ENCODE results near the gene NUP155.
A peak's percentile ranks its signal among the peaks of the same experiment; 100 is the strongest.

Gene NUP155

DNA sequence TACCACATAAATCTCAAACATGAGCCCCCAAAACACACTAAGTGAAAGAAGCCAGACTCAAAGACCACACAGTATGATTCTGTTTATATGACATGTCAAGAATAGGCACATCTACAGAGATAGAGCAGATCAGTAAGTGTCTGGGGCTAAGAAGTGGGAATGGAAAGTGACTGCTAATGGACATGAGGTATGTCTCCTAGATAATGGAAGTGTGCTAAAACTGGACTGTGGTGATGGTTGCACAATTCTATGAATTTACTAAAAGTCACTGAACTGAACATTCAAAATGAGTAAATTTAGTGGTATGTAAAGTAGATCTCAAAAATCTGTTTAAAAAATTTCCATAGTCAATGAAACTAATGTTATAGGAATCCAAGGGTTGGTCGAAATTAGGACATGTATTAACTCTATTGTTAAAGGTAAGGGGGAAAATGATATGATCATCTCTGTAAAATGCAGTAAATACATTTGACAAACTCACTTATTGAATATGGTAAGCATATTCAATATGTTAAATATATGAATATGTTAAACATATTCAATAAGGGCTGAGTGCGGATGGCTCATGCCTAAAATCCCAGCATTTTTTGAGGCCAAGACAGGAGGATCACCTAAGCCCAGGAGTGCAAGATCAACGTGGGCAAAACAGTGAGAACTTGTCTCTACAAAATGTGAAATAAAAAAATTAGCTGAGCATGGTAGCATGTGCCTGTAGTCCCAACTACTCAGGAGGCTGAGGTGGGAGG is 51.7 kb downstream of the NUP155 start:
- H2AK5ac ChIP-seq (ENCODE audit: low read length): no peak overlapping the region
- peaks cover 39 to 40% of the 10 kb centered on the region in 2 experiments for H3K36me3 ChIP-seq (ENCODE audit: control insufficient read depth in 1 of 2, insufficient read depth in 2 of 2, low read length in 2 of 2)
- H3K4ac ChIP-seq (ENCODE audit: low read depth, low read length): no peak overlapping the region
- H3K9me3 ChIP-seq (ENCODE audit: insufficient read depth, low read depth, low read length): no peaks in the 10 kb centered on the region
- no peaks in the 10 kb centered on the region for H3K4me1 ChIP-seq (ENCODE audit: control insufficient read depth in 1 of 2, insufficient read depth in 2 of 2, low read length in 2 of 2)
- H3K79me1 ChIP-seq (ENCODE audit: low read length): no peaks in the 10 kb centered on the region
- H3K79me2 ChIP-seq (ENCODE audit: control insufficient read depth, insufficient read depth, low read length, poor library complexity): no peaks in the 10 kb centered on the region
- no peaks in the 10 kb centered on the region for H3K27me3 ChIP-seq (ENCODE audit: insufficient read depth, low read length)
- H2AFZ ChIP-seq (ENCODE audit: insufficient read depth, low read length, poor library complexity): no peak overlapping the region
- no peak overlapping the region for H3K4me2 ChIP-seq (ENCODE audit: low read length)
- H3K4me3 ChIP-seq (ENCODE audit: low read depth, low read length): no peak overlapping the region
- H4K8ac ChIP-seq (ENCODE audit: low read depth, low read length): no peak overlapping the region
- no peak overlapping the region for H3K14ac ChIP-seq (ENCODE audit: low read length)
- WGBS (ENCODE audit: extremely low coverage, insufficient coverage, insufficient read length): no CpG with 5 or more reads among the region's 3 CpGs
- no peak overlapping the region for H2BK120ac ChIP-seq (ENCODE audit: insufficient read depth, low read length, poor library complexity)
- H4K91ac ChIP-seq (ENCODE audit: low read depth, low read length): no peak overlapping the region
- no peak for DNase-seq
- no peak overlapping the region for H3K27ac ChIP-seq (ENCODE audit: low read depth, low read length)
- H3K23ac ChIP-seq (ENCODE audit: low read length): no peak overlapping the region
- no peak overlapping the region for H2BK5ac ChIP-seq (ENCODE audit: low read depth, low read length, poor library complexity)
- no peak overlapping the region for H2BK12ac ChIP-seq (ENCODE audit: low read length)
- H3K9ac ChIP-seq (ENCODE audit: low read length): no peak overlapping the region
- H3K18ac ChIP-seq (ENCODE audit: low read length): no peak overlapping the region
- no peak overlapping the region for H4K12ac ChIP-seq (ENCODE audit: low read depth, low read length)

DNA sequence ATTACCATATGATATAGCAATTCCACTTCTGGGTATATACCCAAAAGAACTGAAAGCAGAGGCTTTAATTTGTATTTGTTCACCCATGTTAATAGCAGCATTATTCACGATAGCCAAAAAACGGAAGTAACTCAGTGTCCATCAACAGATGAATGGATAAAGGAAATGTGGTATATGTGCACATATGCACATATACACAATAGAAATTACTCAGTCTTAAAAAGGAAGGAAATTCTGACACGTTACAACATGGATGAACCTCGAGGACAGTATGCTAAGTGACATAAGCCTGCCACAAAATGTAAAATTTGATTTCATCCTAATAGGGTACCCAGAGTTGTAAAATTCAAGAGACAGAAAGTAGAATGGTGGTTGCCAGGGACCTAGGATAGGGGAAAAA is 54.9 kb downstream of the NUP155 start:
- no CpG with 5 or more reads among the region's 4 CpGs for WGBS (ENCODE audit: extremely low coverage, insufficient coverage, insufficient read length)

DNA sequence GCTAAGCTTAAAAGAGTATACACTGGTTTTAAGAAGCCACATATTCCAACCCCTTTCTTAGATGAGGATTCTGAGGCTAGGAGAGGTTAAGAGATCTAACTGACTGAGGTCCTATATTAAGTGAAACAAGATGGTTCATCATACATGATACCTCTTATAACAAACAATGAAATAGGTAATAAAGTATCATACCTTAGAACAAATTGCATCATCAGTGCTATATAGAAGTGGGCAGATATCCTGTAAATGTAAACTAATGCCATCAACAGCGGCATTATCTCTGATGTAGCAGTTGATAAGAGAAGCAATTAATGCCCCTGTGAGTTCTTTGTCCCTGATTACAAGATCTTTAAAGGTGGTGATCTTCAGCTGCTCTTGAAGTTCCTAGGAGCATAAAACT is 60.5 kb downstream of the NUP155 start:
- H3K14ac ChIP-seq (ENCODE audit: low read length): no peak overlapping the region
- no peak for DNase-seq
- WGBS (ENCODE audit: extremely low coverage, insufficient coverage, insufficient read length): no CpG with 5 or more reads among the region's 1 CpG
- H2BK12ac ChIP-seq (ENCODE audit: low read length): no peak overlapping the region
- H3K4me3 ChIP-seq (ENCODE audit: low read depth, low read length): no peak overlapping the region
- H3K79me2 ChIP-seq (ENCODE audit: control insufficient read depth, insufficient read depth, low read length, poor library complexity): no peaks in the 10 kb centered on the region
- no peak overlapping the region for H4K8ac ChIP-seq (ENCODE audit: low read depth, low read length)
- no peak overlapping the region for H2BK5ac ChIP-seq (ENCODE audit: low read depth, low read length, poor library complexity)
- H3K4me1 ChIP-seq (ENCODE audit: control insufficient read depth in 1 of 2, insufficient read depth in 2 of 2, low read length in 2 of 2): no peaks in the 10 kb centered on the region
- no peak overlapping the region for H2AK5ac ChIP-seq (ENCODE audit: low read length)
- H3K4ac ChIP-seq (ENCODE audit: low read depth, low read length): no peak overlapping the region
- no peak overlapping the region for H4K91ac ChIP-seq (ENCODE audit: low read depth, low read length)
- no peak overlapping the region for H2BK120ac ChIP-seq (ENCODE audit: insufficient read depth, low read length, poor library complexity)
- no peak overlapping the region for H3K23ac ChIP-seq (ENCODE audit: low read length)
- H3K9ac ChIP-seq (ENCODE audit: low read length): no peak overlapping the region
- H3K27me3 ChIP-seq (ENCODE audit: insufficient read depth, low read length): no peaks in the 10 kb centered on the region
- no peak overlapping the region for H4K12ac ChIP-seq (ENCODE audit: low read depth, low read length)
- H3K79me1 ChIP-seq (ENCODE audit: low read length): no peaks in the 10 kb centered on the region
- no peak overlapping the region for H3K4me2 ChIP-seq (ENCODE audit: low read length)
- H3K9me3 ChIP-seq (ENCODE audit: insufficient read depth, low read depth, low read length): no peaks in the 10 kb centered on the region
- H3K36me3 ChIP-seq (ENCODE audit: control insufficient read depth in 1 of 2, insufficient read depth in 2 of 2, low read length in 2 of 2): peaks cover 31 to 39% of the 10 kb centered on the region in 2 experiments
- H3K18ac ChIP-seq (ENCODE audit: low read length): no peak overlapping the region
- H2AFZ ChIP-seq (ENCODE audit: insufficient read depth, low read length, poor library complexity): no peak overlapping the region
- H3K27ac ChIP-seq (ENCODE audit: low read depth, low read length): no peak overlapping the region

More for the DNA sequence above, 54.9 kb downstream of the NUP155 start:
- Histone ChIP-seq H4K91ac (ENCODE audit: low read depth, low read length) (no peak overlapping the region), H3K4me3 (ENCODE audit: low read depth, low read length) (no peak overlapping the region), H2BK120ac (ENCODE audit: insufficient read depth, low read length, poor library complexity) (no peak overlapping the region), H2AK5ac (ENCODE audit: low read length) (no peak overlapping the region), H3K27me3 (ENCODE audit: insufficient read depth, low read length) (no peaks in the 10 kb centered on the region), H2BK12ac (ENCODE audit: low read length) (no peak overlapping the region), H3K4me2 (ENCODE audit: low read length) (no peak overlapping the region), H3K79me2 (ENCODE audit: control insufficient read depth, insufficient read depth, low read length, poor library complexity) (no peaks in the 10 kb centered on the region), H4K12ac (ENCODE audit: low read depth, low read length) (no peak overlapping the region), H3K18ac (ENCODE audit: low read length) (no peak overlapping the region), H3K9ac (ENCODE audit: low read length) (no peak overlapping the region), H3K36me3 (ENCODE audit: control insufficient read depth in 1 of 2, insufficient read depth in 2 of 2, low read length in 2 of 2) (peaks cover 36 to 39% of the 10 kb centered on the region in 2 experiments), H4K8ac (ENCODE audit: low read depth, low read length) (no peak overlapping the region), H3K79me1 (ENCODE audit: low read length) (no peaks in the 10 kb centered on the region), H3K14ac (ENCODE audit: low read length) (no peak overlapping the region), H2BK5ac (ENCODE audit: low read depth, low read length, poor library complexity) (no peak overlapping the region), H3K27ac (ENCODE audit: low read depth, low read length) (no peak overlapping the region), H3K4ac (ENCODE audit: low read depth, low read length) (no peak overlapping the region), H3K23ac (ENCODE audit: low read length) (no peak overlapping the region), H3K9me3 (ENCODE audit: insufficient read depth, low read depth, low read length) (no peaks in the 10 kb centered on the region), H3K4me1 (ENCODE audit: control insufficient read depth in 1 of 2, insufficient read depth in 2 of 2, low read length in 2 of 2) (no peaks in the 10 kb centered on the region), H2AFZ (ENCODE audit: insufficient read depth, low read length, poor library complexity) (no peak overlapping the region)
- no peak for DNase-seq

DNA sequence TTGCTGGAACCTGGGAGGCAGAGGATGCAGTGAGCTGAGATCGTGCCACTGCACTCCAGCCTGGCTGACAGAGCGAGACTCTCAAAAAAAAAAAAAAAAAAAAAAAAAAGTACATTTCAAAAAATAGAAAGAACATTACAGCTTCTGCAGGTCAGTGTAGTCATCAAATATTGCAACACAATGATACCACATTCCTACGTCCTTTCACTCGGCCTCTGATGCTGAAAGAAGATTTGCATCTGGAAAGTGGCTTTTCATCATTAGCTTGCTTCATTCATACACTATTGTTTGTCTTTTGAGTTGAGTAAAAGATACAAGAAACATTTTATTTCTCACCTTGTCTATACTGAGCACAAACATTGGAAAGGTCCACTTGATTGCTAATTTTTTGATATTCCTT is 62.1 kb downstream of the NUP155 start:
- Histone ChIP-seq H4K91ac (ENCODE audit: low read depth, low read length) (no peak overlapping the region), H3K4me2 (ENCODE audit: low read length) (no peak overlapping the region), H3K9ac (ENCODE audit: low read length) (no peak overlapping the region), H4K8ac (ENCODE audit: low read depth, low read length) (no peak overlapping the region), H3K4me1 (ENCODE audit: control insufficient read depth in 1 of 2, insufficient read depth in 2 of 2, low read length in 2 of 2) (no peaks in the 10 kb centered on the region), H3K4me3 (ENCODE audit: low read depth, low read length) (no peak overlapping the region), H2AFZ (ENCODE audit: insufficient read depth, low read length, poor library complexity) (no peak overlapping the region), H3K14ac (ENCODE audit: low read length) (no peak overlapping the region), H3K27me3 (ENCODE audit: insufficient read depth, low read length) (no peaks in the 10 kb centered on the region), H2BK12ac (ENCODE audit: low read length) (no peak overlapping the region), H4K12ac (ENCODE audit: low read depth, low read length) (no peak overlapping the region), H3K27ac (ENCODE audit: low read depth, low read length) (no peak overlapping the region), H3K18ac (ENCODE audit: low read length) (no peak overlapping the region), H3K36me3 (ENCODE audit: control insufficient read depth in 1 of 2, insufficient read depth in 2 of 2, low read length in 2 of 2) (peaks cover 29 to 37% of the 10 kb centered on the region in 2 experiments), H3K4ac (ENCODE audit: low read depth, low read length) (no peak overlapping the region), H3K79me1 (ENCODE audit: low read length) (no peaks in the 10 kb centered on the region), H2BK120ac (ENCODE audit: insufficient read depth, low read length, poor library complexity) (no peak overlapping the region), H3K23ac (ENCODE audit: low read length) (no peak overlapping the region), H2BK5ac (ENCODE audit: low read depth, low read length, poor library complexity) (no peak overlapping the region), H3K79me2 (ENCODE audit: control insufficient read depth, insufficient read depth, low read length, poor library complexity) (no peaks in the 10 kb centered on the region), H2AK5ac (ENCODE audit: low read length) (no peak overlapping the region), H3K9me3 (ENCODE audit: insufficient read depth, low read depth, low read length) (no peaks in the 10 kb centered on the region)
- peak; percentile 30 to 77 for DNase-seq
- no CpG with 5 or more reads among the region's 4 CpGs for WGBS (ENCODE audit: extremely low coverage, insufficient coverage, insufficient read length)
